ENCODE results near the gene TP63. TPM values are rescaled to one million over a fixed set of nuclear protein-coding genes. Genes with fewer than 3 reads are reported as not detected.
A peak's percentile ranks its signal among the peaks of the same experiment; 100 is the strongest.

Gene TP63
- total and polyA plus RNA-seq, 2 donors (not counting 3 experiments of a cell fraction or from before 2014, with no cell fraction given): not detected

DNA sequence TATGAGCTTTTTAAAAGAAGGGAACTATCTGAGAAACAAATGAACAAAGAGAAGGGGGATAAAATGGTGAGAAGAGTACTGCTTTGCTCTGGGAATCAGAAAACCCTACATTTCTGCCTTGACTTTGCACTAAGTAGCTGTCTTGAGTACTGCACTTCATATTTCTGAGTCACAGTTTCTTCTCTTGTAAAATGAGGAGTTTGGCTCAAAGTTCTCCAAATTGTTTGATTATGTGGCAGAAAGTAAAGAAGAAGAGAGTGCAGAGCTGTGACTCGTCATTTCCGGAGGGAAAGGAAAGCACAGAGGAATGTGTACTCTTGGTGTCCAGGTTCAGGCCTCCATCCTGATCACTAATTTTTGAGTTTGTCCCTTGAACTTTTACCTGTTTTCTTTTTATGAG lies 54.7 kb downstream of the TP63 start:
- Histone ChIP-seq H3K4me3 (replicated peaks in 1 of 3; ENCODE audit: insufficient read depth in 1 of 3, low read depth in 1 of 3, low read length in 3 of 3) (no peak overlapping the region), H3K9ac (replicated peaks; ENCODE audit: extremely low read depth, insufficient read depth, low read length) (peak overlapping the region; percentile 56), H3K36me3 (ENCODE audit: control insufficient read depth in 2 of 2, extremely low read depth in 1 of 2, insufficient read depth in 2 of 2, low read length in 2 of 2) (no peaks in the 10 kb centered on the region), H3K79me2 (ENCODE audit: control insufficient read depth, insufficient read depth, low read length) (no peaks in the 10 kb centered on the region), H3K27ac (ENCODE audit: insufficient read depth, low read depth, low read length) (peak overlapping the region; percentile 96), H3K27me3 (ENCODE audit: control insufficient read depth in 2 of 2, insufficient read depth in 2 of 2, low read length in 2 of 2) (no peaks in the 10 kb centered on the region), H4K20me1 (replicated peaks; ENCODE audit: control insufficient read depth, extremely low read depth, insufficient read depth, low read length) (no peaks in the 10 kb centered on the region), H3K4me1 (ENCODE audit: control insufficient read depth, extremely low read depth, insufficient read depth, low read length) (peaks cover 15% of the 10 kb centered on the region), H3K9me3 (replicated peaks; ENCODE audit: control insufficient read depth, insufficient read depth, low read length) (no peaks in the 10 kb centered on the region), H3K4me2 (ENCODE audit: insufficient read depth, low read length) (peak overlapping the region; percentile 63), H3K9me1 (replicated peaks; ENCODE audit: control insufficient read depth, extremely low read depth, insufficient read depth, low read length) (no peaks in the 10 kb centered on the region), H2AFZ (ENCODE audit: low read depth, low read length) (no peak overlapping the region)
- no TSS peak for BruUV-seq (replicated peaks)
- DNase-seq (ENCODE audit: low read depth, low spot score): peak; percentile 78
- TF ChIP-seq EZH2 (IDR thresholded peaks at IDR 0.05; ENCODE audit: borderline replicate concordance, low read depth, low read length, severe bottlenecking) (no peak), FOS (IDR thresholded peaks at IDR 0.05; ENCODE audit: borderline replicate concordance, insufficient read depth, low read length) (no peak), JUN (IDR thresholded peaks at IDR 0.05; ENCODE audit: borderline replicate concordance, insufficient read depth, insufficient read length, low read depth) (no peak), POLR2A (IDR thresholded peaks at IDR 0.05; ENCODE audit: low read depth, low read length) (no peak), MYC (IDR thresholded peaks at IDR 0.05; ENCODE audit: low read depth, low read length) (no peak), GATA2 (IDR thresholded peaks at IDR 0.05; ENCODE audit: insufficient read depth, insufficient read length, low read depth, low read length) (no peak), POLR2AphosphoS5 (IDR thresholded peaks at IDR 0.05; ENCODE audit: insufficient read depth, low read depth, low read length) (no peak)
- TF ChIP-seq, protein P1, sequence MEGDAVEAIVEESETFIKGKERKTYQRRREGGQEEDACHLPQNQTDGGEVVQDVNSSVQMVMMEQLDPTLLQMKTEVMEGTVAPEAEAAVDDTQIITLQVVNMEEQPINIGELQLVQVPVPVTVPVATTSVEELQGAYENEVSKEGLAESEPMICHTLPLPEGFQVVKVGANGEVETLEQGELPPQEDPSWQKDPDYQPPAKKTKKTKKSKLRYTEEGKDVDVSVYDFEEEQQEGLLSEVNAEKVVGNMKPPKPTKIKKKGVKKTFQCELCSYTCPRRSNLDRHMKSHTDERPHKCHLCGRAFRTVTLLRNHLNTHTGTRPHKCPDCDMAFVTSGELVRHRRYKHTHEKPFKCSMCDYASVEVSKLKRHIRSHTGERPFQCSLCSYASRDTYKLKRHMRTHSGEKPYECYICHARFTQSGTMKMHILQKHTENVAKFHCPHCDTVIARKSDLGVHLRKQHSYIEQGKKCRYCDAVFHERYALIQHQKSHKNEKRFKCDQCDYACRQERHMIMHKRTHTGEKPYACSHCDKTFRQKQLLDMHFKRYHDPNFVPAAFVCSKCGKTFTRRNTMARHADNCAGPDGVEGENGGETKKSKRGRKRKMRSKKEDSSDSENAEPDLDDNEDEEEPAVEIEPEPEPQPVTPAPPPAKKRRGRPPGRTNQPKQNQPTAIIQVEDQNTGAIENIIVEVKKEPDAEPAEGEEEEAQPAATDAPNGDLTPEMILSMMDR (IDR thresholded peaks at IDR 0.05; ENCODE audit: extremely low read depth in 1 of 2, insufficient read depth in 1 of 2, low read depth in 1 of 2, low read length in 2 of 2): no peak
- TF ChIP-seq, protein P2, sequence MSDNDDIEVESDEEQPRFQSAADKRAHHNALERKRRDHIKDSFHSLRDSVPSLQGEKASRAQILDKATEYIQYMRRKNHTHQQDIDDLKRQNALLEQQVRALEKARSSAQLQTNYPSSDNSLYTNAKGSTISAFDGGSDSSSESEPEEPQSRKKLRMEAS (IDR thresholded peaks at IDR 0.05; ENCODE audit: insufficient read depth, insufficient read length): no peak
- dilution Hi-C loops (cut with MboI; ENCODE audit: extremely low pct_ligation_motif_present, low sequenced_read_pairs) (no loop called here), intact Hi-C loops (cut with micrococcal nuclease) (loop anchor here (5.0 kb wide), 1 partner anchor 316 kb away; no protein-coding TSS in a partner anchor)
- ChIA-PET CTCF (interaction anchor here (0.9 to 2.7 kb wide), 10 partner anchors 10 to 276 kb away, joined by 3 to 14 read pairs (median 4); no protein-coding TSS in a partner anchor), POLR2A (interaction anchor here (1.3 kb wide), 1 partner anchor 25 kb away, joined by 7 read pairs; no protein-coding TSS in a partner anchor)
- peak; percentile 78 for FAIRE-seq

Data from endothelial cell of umbilical vein (primary cell).